ENCODE measurements around the gene GNA14. TPM values are rescaled to one million over a fixed set of nuclear protein-coding genes. Genes with fewer than 3 reads are reported as not detected.

The GNA14 gene
- total RNA-seq, 8 experiments from 2014 or later, result 0.16 to 0.79 (median 0.46) TPM; not detected in 1

DNA sequence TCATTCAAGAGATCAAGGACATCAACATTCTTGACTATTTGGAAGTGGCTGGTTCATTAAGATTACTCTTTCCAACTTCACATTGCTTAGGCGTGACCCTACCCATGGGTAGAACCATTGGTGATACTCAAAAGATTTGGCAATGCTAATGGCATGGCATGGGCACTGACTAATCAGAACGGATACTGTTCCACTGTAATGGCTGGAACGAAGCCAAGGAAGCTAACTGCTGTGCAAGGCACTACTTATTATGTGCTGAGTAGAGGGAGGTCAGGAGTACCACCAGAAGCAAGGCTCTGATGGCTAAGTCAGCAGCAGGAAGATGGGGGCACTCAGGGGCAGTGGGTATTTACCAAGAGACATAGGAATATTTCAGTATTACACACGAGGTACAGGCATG lies 31.9 kb downstream of the GNA14 start:
- in situ Hi-C loops (cut with MboI; ENCODE audit: low pct_unique_long_range_greater_than_20kb in 2 of 9, low sequenced_read_pairs in 9 of 9, unreplicated experiment in 9 of 9), result no loop called here
- H3K4me1 ChIP-seq (replicated peaks in 1 of 2), result no peaks in the 10 kb centered on the region
- ATAC-seq (replicated peaks in 6 of 8), result no peak
- no peak overlapping the region for H3K27ac ChIP-seq
- WGBS, 10 experiments, result 0 to 86% (median 53%) methylated on average over 2 to 4 of the region's 4 CpGs; no CpG with 5 or more reads in 1 of the 10 experiments
- no peak overlapping the region for H3K4me3 ChIP-seq

GRCh38 chr9:77614645-77615044 lies 33.5 kb downstream of the GNA14 start:
- ATAC-seq (replicated peaks in 6 of 8), result peak in 3 of 8 experiments; percentile 20 to 70 (median 57)
- WGBS, 10 experiments, result 17 to 84% (median 48%) methylated on average over 1 to 3 of the region's 3 CpGs; no CpG with 5 or more reads in 1 of the 10 experiments
- in situ Hi-C loops (cut with MboI; ENCODE audit: low pct_unique_long_range_greater_than_20kb in 2 of 9, low sequenced_read_pairs in 9 of 9, unreplicated experiment in 9 of 9), result no loop called here

DNA sequence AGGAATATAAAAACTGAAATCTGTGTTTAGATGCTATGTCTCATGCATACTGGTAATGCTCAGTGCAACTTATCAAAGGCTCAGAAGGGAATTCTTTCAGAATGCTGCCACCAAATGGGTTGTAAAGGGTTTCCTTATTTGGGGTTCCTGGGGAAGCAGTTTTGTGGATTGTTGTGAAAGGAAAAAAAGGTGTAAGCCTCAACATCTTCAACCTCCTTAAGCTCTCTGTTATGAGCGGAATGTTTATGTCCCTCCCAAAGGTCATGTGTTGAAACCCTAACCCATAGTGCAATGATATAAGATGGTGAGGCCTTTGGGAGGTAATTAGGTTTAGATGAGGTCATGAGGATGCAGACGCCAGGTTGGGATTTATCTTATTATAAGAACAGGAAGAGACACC lies 41.6 kb downstream of the GNA14 start:
- Histone ChIP-seq H3K27ac (no peak overlapping the region), H3K4me3 (no peak overlapping the region), H3K4me1 (replicated peaks in 1 of 2) (no peaks in the 10 kb centered on the region)
- in situ Hi-C loops (cut with MboI; ENCODE audit: low pct_unique_long_range_greater_than_20kb in 2 of 9, low sequenced_read_pairs in 9 of 9, unreplicated experiment in 9 of 9), result no loop called here
- no peak for ATAC-seq (replicated peaks in 6 of 8)
- WGBS, 10 experiments, result 33 to 100% (median 70%) methylated on average over 1 to 2 of the region's 2 CpGs; no CpG with 5 or more reads in 6 of the 10 experiments

More at GRCh38 chr9:77614645-77615044, 33.5 kb downstream of the GNA14 start:
- no peak overlapping the region for H3K4me3 ChIP-seq
- no peak overlapping the region for H3K27ac ChIP-seq
- H3K4me1 ChIP-seq (replicated peaks in 1 of 2), result no peaks in the 10 kb centered on the region

- no peak for ATAC-seq (replicated peaks in 6 of 8)
- no peak overlapping the region for H3K27ac ChIP-seq
- H3K4me1 ChIP-seq (replicated peaks in 1 of 2), result no peaks in the 10 kb centered on the region
- WGBS, 10 experiments, result 53 to 100% (median 88%) methylated on average over 1 to 4 of the region's 4 CpGs
- in situ Hi-C loops (cut with MboI; ENCODE audit: low pct_unique_long_range_greater_than_20kb in 2 of 9, low sequenced_read_pairs in 9 of 9, unreplicated experiment in 9 of 9), result no loop called here
- H3K4me3 ChIP-seq, result no peak overlapping the region
Measured at GRCh38 chr9:77605449-77606220, 42.5 kb downstream of the GNA14 start.

DNA sequence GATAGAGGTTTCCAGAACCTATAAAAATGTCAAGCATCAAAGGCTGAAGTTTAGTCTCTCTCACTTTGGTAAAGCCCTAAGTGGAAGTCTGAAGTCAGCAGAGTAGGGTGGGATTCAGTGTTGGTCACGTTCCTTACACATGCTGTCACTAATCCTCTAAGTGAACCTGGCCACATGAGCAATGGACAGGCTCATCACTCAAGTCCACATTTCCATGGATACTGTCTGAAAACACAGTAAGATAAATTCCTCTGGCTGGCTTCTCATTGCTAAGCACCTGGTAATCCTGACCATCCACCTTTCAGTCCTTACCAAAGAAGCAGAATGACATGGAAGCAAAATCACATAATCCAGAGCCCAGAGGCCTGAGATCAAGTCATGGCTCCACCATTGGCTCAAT lies 43.8 kb downstream of the GNA14 start:
- in situ Hi-C loops (cut with MboI; ENCODE audit: low pct_unique_long_range_greater_than_20kb in 2 of 9, low sequenced_read_pairs in 9 of 9, unreplicated experiment in 9 of 9), result no loop called here
- 56 to 100% (median 86%) methylated on average over 1 of the region's 1 CpG; no CpG with 5 or more reads in 5 of the 10 experiments for WGBS, 10 experiments
- H3K27ac ChIP-seq, result no peak overlapping the region
- H3K4me3 ChIP-seq, result no peak overlapping the region
- ATAC-seq (replicated peaks in 6 of 8), result no peak
- H3K4me1 ChIP-seq (replicated peaks in 1 of 2), result no peaks in the 10 kb centered on the region

DNA sequence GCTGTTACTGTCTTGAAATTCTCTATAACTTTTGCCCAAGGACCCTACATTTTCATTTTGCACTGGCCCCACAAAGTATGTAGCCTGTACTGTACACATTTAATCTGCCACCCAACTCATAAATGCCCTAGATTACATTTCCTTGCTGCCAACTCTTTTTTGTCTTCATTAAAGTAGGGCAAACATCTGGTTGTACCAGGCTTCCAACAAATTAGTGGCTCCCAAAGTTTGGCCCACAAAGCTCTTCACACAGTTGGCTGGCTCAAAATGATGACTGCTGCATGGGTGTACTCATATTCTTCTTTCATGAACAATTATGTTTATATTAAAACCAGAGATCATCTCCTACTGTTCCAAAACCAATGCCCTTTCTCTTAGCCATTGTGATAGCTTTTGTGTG lies 45.3 kb downstream of the GNA14 start:
- Histone ChIP-seq H3K4me1 (replicated peaks in 1 of 2) (no peaks in the 10 kb centered on the region), H3K27ac (no peak overlapping the region), H3K4me3 (no peak overlapping the region)
- no peak for ATAC-seq (replicated peaks in 6 of 8)
- in situ Hi-C loops (cut with MboI; ENCODE audit: low pct_unique_long_range_greater_than_20kb in 2 of 9, low sequenced_read_pairs in 9 of 9, unreplicated experiment in 9 of 9), result no loop called here

GRCh38 chr9:77601476-77602099 lies 46.5 kb downstream of the GNA14 start:
- in situ Hi-C loops (cut with MboI; ENCODE audit: low pct_unique_long_range_greater_than_20kb in 2 of 9, low sequenced_read_pairs in 9 of 9, unreplicated experiment in 9 of 9), result no loop called here
- H3K27ac ChIP-seq, result no peak overlapping the region
- H3K4me1 ChIP-seq (replicated peaks in 1 of 2), result no peaks in the 10 kb centered on the region
- WGBS, 10 experiments, result 17 to 93% (median 83%) methylated on average over 1 to 5 of the region's 5 CpGs; no CpG with 5 or more reads in 2 of the 10 experiments
- H3K4me3 ChIP-seq, result no peak overlapping the region
- ATAC-seq (replicated peaks in 6 of 8), result peak in 2 of 8 experiments; percentile 57 to 82

- in situ Hi-C loops (cut with MboI; ENCODE audit: low pct_unique_long_range_greater_than_20kb in 2 of 9, low sequenced_read_pairs in 9 of 9, unreplicated experiment in 9 of 9), result no loop called here
- 0 to 93% (median 85%) methylated on average over 1 to 18 of the region's 18 CpGs; no CpG with 5 or more reads in 2 of the 10 experiments for WGBS, 10 experiments
- Histone ChIP-seq H3K4me1 (replicated peaks in 1 of 2) (no peaks in the 10 kb centered on the region), H3K27ac (no peak overlapping the region), H3K4me3 (no peak overlapping the region)
- no peak for ATAC-seq (replicated peaks in 6 of 8)
Measured at GRCh38 chr9:77600810-77601209, 47.3 kb downstream of the GNA14 start.

- in situ Hi-C loops (cut with MboI; ENCODE audit: low pct_unique_long_range_greater_than_20kb in 2 of 9, low sequenced_read_pairs in 9 of 9, unreplicated experiment in 9 of 9), result no loop called here
- 43 to 94% (median 87%) methylated on average over 1 to 7 of the region's 8 CpGs; no CpG with 5 or more reads in 2 of the 10 experiments for WGBS, 10 experiments
- H3K4me3 ChIP-seq, result no peak overlapping the region
- no peak overlapping the region for H3K27ac ChIP-seq
- peak in 2 of 8 experiments; percentile 12 to 14 for ATAC-seq (replicated peaks in 6 of 8)
- no peaks in the 10 kb centered on the region for H3K4me1 ChIP-seq (replicated peaks in 1 of 2)
Measured at GRCh38 chr9:77599492-77599891, 48.6 kb downstream of the GNA14 start.

DNA sequence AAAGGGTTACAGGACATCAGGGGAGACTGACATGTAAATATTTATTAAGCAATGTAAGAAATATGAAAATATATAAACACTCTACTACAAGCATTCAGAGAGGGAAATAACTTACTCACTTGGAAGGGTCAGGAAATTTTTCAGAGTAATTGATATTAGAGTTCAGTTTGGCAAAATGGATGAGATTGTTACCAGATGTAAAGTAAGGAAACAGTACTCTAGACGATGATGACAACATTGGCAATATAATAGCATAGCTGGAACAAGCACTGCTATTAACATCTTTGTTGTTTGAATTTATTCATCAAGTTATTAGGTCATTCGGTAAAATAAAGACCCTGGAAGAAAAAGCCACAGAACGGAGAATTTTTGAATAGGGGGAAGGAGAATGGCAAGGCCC lies 49.1 kb downstream of the GNA14 start:
- in situ Hi-C loops (cut with MboI; ENCODE audit: low pct_unique_long_range_greater_than_20kb in 2 of 9, low sequenced_read_pairs in 9 of 9, unreplicated experiment in 9 of 9), result no loop called here
- H3K27ac ChIP-seq, result no peak overlapping the region
- peak in 3 of 8 experiments; percentile 13 to 65 (median 55) for ATAC-seq (replicated peaks in 6 of 8)
- H3K4me3 ChIP-seq, result no peak overlapping the region
- 0 to 93% (median 58%) methylated on average over 1 to 3 of the region's 3 CpGs; no CpG with 5 or more reads in 2 of the 10 experiments for WGBS, 10 experiments
- H3K4me1 ChIP-seq (replicated peaks in 1 of 2), result no peaks in the 10 kb centered on the region

GRCh38 chr9:77598524-77598923 lies 49.6 kb downstream of the GNA14 start:
- in situ Hi-C loops (cut with MboI; ENCODE audit: low pct_unique_long_range_greater_than_20kb in 2 of 9, low sequenced_read_pairs in 9 of 9, unreplicated experiment in 9 of 9), result no loop called here
- Histone ChIP-seq H3K4me3 (no peak overlapping the region), H3K4me1 (replicated peaks in 1 of 2) (no peaks in the 10 kb centered on the region), H3K27ac (no peak overlapping the region)
- ATAC-seq (replicated peaks in 6 of 8), result peak in 3 of 8 experiments; percentile 41 to 88 (median 84)
- 0 to 100% (median 67%) methylated on average over 1 to 3 of the region's 3 CpGs; no CpG with 5 or more reads in 1 of the 10 experiments for WGBS, 10 experiments

- Histone ChIP-seq H3K4me1 (replicated peaks in 1 of 2) (no peaks in the 10 kb centered on the region), H3K27ac (no peak overlapping the region), H3K4me3 (no peak overlapping the region)
- WGBS, 10 experiments, result 15 to 100% (median 70%) methylated on average over 1 to 3 of the region's 3 CpGs; no CpG with 5 or more reads in 1 of the 10 experiments
- ATAC-seq (replicated peaks in 6 of 8), result no peak
- in situ Hi-C loops (cut with MboI; ENCODE audit: low pct_unique_long_range_greater_than_20kb in 2 of 9, low sequenced_read_pairs in 9 of 9, unreplicated experiment in 9 of 9), result no loop called here
Measured at GRCh38 chr9:77597057-77597456, 51.1 kb downstream of the GNA14 start.

GRCh38 chr9:77595426-77596095 lies 52.6 kb downstream of the GNA14 start:
- Histone ChIP-seq H3K4me1 (replicated peaks in 1 of 2) (no peaks in the 10 kb centered on the region), H3K27ac (no peak overlapping the region), H3K4me3 (no peak overlapping the region)
- in situ Hi-C loops (cut with MboI; ENCODE audit: low pct_unique_long_range_greater_than_20kb in 2 of 9, low sequenced_read_pairs in 9 of 9, unreplicated experiment in 9 of 9), result no loop called here
- peak in 1 of 8 experiments; percentile 33 for ATAC-seq (replicated peaks in 6 of 8)
- 37 to 92% (median 60%) methylated on average over 2 to 8 of the region's 8 CpGs; no CpG with 5 or more reads in 3 of the 10 experiments for WGBS, 10 experiments

Data from motor neuron (in vitro differentiated cells).